GM23338 (cell line): ENCODE data around the gene EDN2. TPM values are rescaled to one million over a fixed set of nuclear protein-coding genes. Genes with fewer than 3 reads are reported as not detected.

ENCODE experiments used
- EZH2 ChIP-seq: fragments of 200-600 bp; sonication (generic); IDR thresholded peaks from one replicate; pipeline ENCODE4 v1.8.0; 2017; ENCODE audit warnings: antibody characterized with exemption, mild to moderate bottlenecking, low read depth; ENCODE audit not compliant: unreplicated experiment
- NANOG ChIP-seq: IDR thresholded peaks from 2 replicates; pipeline ENCODE4 v1.6.1; 2016; ENCODE audit warnings: antibody characterized with exemption, borderline replicate concordance
- REST ChIP-seq: IDR thresholded peaks from one replicate; pipeline ENCODE4 v1.6.1; 2018; ENCODE audit warnings: antibody characterized with exemption; ENCODE audit not compliant: unreplicated experiment
- STAT1 ChIP-seq: IDR thresholded peaks from one replicate; pipeline ENCODE4 v1.6.1; 2016; ENCODE audit warnings: antibody characterized with exemption; ENCODE audit not compliant: unreplicated experiment
- ZNF114 ChIP-seq: fragments of 250-450 bp; sonication (Bioruptor Pico); IDR thresholded peaks from 2 replicates; pipeline ENCODE4 v1.5.0; 2020; ENCODE audit warnings: mild to moderate bottlenecking, moderate library complexity
- polyA plus RNA-seq: library from polyadenylated mRNA; unstranded; fragments of >200 nt; fragmentation: Nextera tagmentation; extraction: Ambion mirVana; gene quantifications from 2 replicates; pipeline ENCODE4 v1.2.1, GENCODE V29; 2016
- total RNA-seq: library from RNA; depleted of rRNA; stranded (reverse); fragments of >200 nt; shearing (Covaris generic); gene quantifications from 2 replicates; pipeline ENCODE4 v1.2.3, GENCODE V29; 2014
- TF ChIP-seq, protein P1 (sequence below): fragments of 250-450 bp; sonication (Bioruptor Pico); IDR thresholded peaks from 2 replicates; pipeline ENCODE4 v1.5.0; 2020; ENCODE audit warnings: mild to moderate bottlenecking, moderate library complexity

Gene EDN2
- total and polyA plus RNA-seq, 2 experiments from 2014 or later, result not detected

DNA sequence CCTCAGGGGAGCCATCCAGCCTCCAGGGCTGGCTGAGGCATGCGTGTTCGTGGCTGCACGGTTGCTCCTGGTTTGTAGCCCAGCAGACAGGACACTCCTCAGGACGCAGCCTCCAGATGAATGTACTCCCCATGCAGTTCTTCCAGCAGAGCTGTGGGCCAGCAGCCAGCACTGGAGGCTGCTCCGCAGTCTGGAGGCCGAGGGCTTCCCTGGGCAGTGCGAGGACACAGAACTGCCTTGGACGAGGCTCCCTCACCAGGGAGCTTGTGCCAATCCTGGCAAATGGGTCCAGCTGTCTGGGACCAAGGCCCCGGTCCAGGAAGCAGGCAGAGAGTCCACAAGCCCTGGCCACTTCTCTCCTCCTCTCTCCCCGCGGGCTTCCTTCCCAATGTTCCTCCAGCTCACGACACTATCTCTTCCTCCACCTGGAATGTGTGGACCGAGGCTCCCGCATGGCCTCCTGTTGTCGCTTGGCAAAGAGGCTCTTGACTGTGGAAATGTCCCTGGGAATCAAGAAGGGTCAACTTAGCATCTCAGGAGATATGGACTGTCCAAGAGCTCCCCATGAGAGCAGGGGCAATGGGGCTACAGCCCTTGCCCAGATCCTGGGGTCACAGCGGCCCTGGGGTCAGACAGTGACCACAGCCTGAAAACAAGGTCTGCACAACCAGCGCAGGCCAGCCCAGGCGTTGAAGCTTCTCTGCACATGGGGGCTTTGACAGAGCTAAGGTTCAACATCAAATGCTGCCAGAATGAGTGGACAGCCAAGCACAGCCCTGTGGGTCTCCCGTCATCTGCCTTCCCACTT, 5.3 kb downstream of the EDN2 start (continued):
- TF ChIP-seq, protein P1, sequence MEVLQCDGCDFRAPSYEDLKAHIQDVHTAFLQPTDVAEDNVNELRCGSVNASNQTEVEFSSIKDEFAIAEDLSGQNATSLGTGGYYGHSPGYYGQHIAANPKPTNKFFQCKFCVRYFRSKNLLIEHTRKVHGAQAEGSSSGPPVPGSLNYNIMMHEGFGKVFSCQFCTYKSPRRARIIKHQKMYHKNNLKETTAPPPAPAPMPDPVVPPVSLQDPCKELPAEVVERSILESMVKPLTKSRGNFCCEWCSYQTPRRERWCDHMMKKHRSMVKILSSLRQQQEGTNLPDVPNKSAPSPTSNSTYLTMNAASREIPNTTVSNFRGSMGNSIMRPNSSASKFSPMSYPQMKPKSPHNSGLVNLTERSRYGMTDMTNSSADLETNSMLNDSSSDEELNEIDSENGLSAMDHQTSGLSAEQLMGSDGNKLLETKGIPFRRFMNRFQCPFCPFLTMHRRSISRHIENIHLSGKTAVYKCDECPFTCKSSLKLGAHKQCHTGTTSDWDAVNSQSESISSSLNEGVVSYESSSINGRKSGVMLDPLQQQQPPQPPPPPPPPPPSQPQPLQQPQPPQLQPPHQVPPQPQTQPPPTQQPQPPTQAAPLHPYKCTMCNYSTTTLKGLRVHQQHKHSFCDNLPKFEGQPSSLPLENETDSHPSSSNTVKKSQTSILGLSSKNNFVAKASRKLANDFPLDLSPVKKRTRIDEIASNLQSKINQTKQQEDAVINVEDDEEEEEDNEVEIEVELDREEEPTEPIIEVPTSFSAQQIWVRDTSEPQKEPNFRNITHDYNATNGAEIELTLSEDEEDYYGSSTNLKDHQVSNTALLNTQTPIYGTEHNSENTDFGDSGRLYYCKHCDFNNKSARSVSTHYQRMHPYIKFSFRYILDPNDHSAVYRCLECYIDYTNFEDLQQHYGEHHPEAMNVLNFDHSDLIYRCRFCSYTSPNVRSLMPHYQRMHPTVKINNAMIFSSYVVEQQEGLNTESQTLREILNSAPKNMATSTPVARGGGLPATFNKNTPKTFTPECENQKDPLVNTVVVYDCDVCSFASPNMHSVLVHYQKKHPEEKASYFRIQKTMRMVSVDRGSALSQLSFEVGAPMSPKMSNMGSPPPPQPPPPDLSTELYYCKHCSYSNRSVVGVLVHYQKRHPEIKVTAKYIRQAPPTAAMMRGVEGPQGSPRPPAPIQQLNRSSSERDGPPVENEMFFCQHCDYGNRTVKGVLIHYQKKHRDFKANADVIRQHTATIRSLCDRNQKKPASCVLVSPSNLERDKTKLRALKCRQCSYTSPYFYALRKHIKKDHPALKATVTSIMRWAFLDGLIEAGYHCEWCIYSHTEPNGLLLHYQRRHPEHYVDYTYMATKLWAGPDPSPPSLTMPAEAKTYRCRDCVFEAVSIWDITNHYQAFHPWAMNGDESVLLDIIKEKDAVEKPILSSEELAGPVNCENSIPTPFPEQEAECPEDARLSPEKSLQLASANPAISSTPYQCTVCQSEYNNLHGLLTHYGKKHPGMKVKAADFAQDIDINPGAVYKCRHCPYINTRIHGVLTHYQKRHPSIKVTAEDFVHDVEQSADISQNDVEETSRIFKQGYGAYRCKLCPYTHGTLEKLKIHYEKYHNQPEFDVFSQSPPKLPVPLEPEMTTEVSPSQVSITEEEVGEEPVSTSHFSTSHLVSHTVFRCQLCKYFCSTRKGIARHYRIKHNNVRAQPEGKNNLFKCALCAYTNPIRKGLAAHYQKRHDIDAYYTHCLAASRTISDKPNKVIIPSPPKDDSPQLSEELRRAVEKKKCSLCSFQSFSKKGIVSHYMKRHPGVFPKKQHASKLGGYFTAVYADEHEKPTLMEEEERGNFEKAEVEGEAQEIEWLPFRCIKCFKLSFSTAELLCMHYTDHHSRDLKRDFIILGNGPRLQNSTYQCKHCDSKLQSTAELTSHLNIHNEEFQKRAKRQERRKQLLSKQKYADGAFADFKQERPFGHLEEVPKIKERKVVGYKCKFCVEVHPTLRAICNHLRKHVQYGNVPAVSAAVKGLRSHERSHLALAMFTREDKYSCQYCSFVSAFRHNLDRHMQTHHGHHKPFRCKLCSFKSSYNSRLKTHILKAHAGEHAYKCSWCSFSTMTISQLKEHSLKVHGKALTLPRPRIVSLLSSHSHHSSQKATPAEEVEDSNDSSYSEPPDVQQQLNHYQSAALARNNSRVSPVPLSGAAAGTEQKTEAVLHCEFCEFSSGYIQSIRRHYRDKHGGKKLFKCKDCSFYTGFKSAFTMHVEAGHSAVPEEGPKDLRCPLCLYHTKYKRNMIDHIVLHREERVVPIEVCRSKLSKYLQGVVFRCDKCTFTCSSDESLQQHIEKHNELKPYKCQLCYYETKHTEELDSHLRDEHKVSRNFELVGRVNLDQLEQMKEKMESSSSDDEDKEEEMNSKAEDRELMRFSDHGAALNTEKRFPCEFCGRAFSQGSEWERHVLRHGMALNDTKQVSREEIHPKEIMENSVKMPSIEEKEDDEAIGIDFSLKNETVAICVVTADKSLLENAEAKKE (CRISPR knock-in tag), result no peak
- TF ChIP-seq EZH2, result no peak
- no peak for TF ChIP-seq STAT1
- no peak for TF ChIP-seq REST
- TF ChIP-seq NANOG, result no peak
- no peak for TF ChIP-seq ZNF114 (CRISPR knock-in tag)
